GM13977 (cell line): ENCODE measurements around the gene MAP2K6.

Experiments
- DNase-seq: peaks from one replicate; pipeline ENCODE4 v3.0.0; 2012; ENCODE audit warnings: low spot score
- CTCF ChIP-seq: IDR thresholded peaks from 2 replicates; pipeline ENCODE4 v1.5.1; 2012; ENCODE audit warnings: mild to moderate bottlenecking, control low read depth; ENCODE audit not compliant: insufficient read depth; ENCODE audit errors: extremely low read depth, missing control alignments
- in situ Hi-C: fragments of 300-500 bp; cut with MboI; formaldehyde crosslinking; loops from one replicate; pipeline ENCODE4 v1.12.0; 2022; ENCODE audit warnings: low sequenced_read_pairs, low pct_unique_long_range_greater_than_20kb, mixed read lengths, inconsistent platforms; ENCODE audit not compliant: unreplicated experiment

The MAP2K6 gene

GRCh38 chr17:69401251-69401650 lies 13.2 kb upstream of the MAP2K6 start:
- in situ Hi-C loops, result no loop called here
- DNase-seq, result no peak
- no peak for TF ChIP-seq CTCF

GRCh38 chr17:69402052-69402451 lies 12.4 kb upstream of the MAP2K6 start:
- in situ Hi-C loops, result no loop called here
- DNase-seq, result no peak
- TF ChIP-seq CTCF, result no peak

GRCh38 chr17:69404399-69404798 lies 10.1 kb upstream of the MAP2K6 start:
- no peak for TF ChIP-seq CTCF
- in situ Hi-C loops, result no loop called here
- no peak for DNase-seq

- in situ Hi-C loops, result no loop called here
- TF ChIP-seq CTCF, result no peak
- no peak for DNase-seq
These were observed 9.4 kb upstream of the MAP2K6 start for GRCh38 chr17:69405096-69405495.

- TF ChIP-seq CTCF, result no peak
- no peak for DNase-seq
- in situ Hi-C loops, result no loop called here
These were observed 7.6 kb upstream of the MAP2K6 start for GRCh38 chr17:69406941-69407340.

GRCh38 chr17:69407759-69408158 lies 6.7 kb upstream of the MAP2K6 start:
- TF ChIP-seq CTCF, result no peak
- no peak for DNase-seq
- in situ Hi-C loops, result no loop called here

- no peak for TF ChIP-seq CTCF
- DNase-seq, result no peak
- in situ Hi-C loops, result no loop called here
These were observed 3.8 kb upstream of the MAP2K6 start for GRCh38 chr17:69410671-69411070.
